HG03439 (cell line): ENCODE results near the gene DACH1.

Experiments used
- ATAC-seq: cut with Tn5 transposase; IDR thresholded peaks from one replicate; pipeline ENCODE4 v1.9.1; 2021; ENCODE audit warnings: mild to moderate bottlenecking, moderate library complexity; ENCODE audit not compliant: unreplicated experiment

DACH1 gene

GRCh38 chr13:71632721-71633120, 234.3 kb downstream of the DACH1 start:
- no peak for ATAC-seq

GRCh38 chr13:71632206-71632605, 234.8 kb downstream of the DACH1 start:
- no peak for ATAC-seq

DNA sequence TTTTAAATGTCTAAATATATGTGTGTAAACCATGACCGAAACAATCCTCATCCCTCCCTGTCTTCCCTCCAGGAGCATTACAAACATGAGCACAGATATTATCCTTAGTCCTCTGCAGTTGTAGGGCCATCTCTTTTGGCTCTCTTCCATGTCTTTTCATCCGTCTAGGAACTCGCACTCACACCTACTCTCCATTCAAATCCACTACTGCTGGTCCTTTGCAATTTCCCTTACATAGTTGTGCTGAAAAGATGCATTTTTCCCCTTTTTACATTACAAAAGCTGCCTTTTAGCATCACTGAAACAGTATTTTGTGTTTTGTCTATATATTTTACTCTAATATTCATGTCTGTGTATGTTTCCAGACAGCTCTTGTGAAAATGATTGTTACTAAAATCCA, 237.8 kb downstream of the DACH1 start:
- no peak for ATAC-seq

- ATAC-seq: no peak
Observed at GRCh38 chr13:71626421-71627117, 240.4 kb downstream of the DACH1 start.

DNA sequence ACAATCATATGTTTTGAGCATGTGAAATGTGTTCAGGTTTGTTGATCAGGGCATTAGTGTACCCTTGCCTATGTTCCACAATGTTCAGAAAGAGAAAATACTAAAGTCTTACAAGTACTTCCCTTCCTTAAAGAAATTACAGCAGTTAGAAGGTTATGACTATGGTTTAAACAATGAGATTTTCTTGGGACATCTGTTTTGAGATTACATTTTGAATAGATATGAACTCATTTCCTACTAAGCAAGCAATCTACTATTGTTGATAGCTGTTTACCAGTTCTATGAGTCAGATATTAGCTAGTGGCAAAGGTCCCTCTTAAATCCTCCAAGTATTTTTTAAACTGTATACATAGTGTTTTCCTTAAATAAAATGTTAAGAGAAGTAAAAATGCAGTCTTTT, 241.3 kb downstream of the DACH1 start:
- no peak for ATAC-seq

DNA sequence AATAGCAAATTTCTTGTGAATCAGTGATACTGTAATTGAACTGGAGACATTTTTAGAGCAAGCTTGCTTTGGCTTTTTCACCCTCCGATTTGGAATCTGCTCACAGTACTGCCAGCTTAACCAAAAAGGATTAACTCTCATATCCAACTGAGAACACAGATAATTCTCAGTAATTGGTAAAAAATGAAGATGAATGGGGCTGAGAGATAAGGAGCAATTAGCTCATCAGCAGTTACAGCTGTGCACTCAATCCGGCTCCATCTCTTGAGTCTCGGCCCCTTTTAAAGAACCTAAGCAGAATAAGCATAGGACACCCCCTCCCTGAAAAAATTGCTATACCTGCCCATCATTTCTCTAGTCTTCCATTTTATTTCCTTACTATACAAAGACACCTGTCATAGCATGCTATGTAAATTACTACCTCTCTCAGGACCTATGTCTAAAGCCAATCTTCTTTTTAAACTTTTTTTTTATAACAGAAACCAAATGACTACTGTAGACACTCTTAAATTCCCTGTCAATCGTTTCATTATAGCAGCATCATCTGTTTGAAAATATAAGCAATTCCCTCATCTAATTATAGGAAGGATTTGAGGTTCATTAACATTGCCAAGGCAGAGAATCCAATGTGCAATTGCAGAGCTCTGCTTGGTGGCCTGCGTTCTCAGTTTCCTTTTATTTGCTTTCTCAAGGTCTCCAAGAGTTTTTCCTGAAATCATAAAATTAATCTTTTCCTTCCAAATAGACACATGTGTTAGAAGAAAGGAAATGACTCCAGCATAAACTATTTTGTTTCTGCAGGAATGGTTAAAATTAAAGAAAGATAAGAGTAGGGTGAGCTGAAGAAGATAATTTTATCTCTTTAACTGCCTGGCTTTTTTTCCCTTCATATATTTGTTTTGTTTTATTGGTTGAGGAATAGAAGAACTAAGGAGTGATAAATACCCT, 242.1 kb downstream of the DACH1 start:
- no peak for ATAC-seq

- no peak for ATAC-seq
Observed at GRCh38 chr13:71621174-71622124, 245.6 kb downstream of the DACH1 start.

DNA sequence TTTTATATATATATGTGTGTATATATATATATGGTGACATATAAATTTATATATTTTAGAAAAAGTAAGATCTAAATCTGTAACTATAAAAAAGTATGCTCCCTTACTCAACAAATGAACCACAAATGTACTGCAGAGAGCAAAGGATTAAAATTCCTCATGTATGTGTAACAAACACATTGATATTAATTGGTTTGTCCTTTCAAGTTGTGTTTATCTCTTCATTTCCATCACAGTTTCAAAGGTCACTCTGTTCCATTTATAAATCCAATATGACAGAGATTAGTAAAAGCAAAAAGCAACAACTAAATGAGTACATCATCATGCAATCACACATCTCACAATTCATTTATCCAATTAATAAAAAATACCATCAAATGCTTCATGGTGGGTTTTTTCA, 247.9 kb downstream of the DACH1 start:
- no peak for ATAC-seq

DNA sequence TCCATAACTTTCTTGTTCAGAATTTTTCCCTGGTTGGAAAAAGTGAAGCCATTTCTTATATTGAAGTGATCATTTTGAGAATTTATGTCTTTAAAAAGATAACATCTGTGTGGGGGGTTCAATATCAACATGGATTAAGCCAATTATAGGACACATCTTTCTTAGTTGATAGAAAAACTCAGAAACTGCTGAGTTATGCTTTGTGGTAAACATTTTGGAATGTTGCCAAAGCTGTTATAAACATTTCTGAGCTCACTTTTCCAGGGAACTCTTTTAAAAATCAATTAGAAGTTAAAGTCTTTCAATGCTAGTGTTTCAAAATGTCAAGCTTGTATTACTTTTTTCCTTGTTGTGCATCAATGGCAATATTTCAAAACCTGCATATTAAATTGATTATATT, 248.8 kb downstream of the DACH1 start:
- ATAC-seq: no peak

- no peak for ATAC-seq
Observed at GRCh38 chr13:71617265-71617664, 249.7 kb downstream of the DACH1 start.

DNA sequence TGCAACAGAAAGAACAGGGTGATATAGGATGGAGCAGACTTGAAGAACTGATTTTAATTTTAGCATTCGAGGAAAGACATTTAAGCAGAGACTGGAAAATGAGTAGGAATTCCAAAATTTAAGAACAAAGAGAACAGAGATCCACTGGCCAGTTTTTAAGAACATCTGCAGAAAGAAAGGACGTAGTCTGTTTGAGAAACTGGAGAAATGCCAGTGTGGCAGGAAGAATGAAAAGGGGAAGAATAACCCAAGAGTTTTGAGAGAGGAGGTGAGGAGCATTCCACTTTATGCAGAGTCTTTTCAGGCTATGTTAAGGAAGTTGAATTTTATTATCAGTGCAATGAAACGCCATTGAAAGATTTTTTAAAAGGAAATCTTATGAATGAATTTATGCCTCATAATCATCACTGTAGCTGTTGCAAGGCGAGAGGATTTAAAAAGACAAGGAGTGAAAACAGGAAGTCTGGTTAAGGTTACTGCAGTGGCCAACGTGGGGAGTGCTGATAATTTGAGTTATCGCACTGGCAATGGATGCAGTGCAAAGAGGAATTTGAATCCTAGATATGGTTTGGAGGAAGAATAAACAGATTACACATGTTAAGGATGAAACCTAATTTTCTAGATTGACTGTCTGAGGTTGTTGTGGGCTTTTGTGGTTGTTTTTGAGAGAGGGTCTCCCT, 253.8 kb downstream of the DACH1 start:
- ATAC-seq: no peak

- ATAC-seq: no peak
Observed at GRCh38 chr13:71611292-71611691, 255.7 kb downstream of the DACH1 start.

DNA sequence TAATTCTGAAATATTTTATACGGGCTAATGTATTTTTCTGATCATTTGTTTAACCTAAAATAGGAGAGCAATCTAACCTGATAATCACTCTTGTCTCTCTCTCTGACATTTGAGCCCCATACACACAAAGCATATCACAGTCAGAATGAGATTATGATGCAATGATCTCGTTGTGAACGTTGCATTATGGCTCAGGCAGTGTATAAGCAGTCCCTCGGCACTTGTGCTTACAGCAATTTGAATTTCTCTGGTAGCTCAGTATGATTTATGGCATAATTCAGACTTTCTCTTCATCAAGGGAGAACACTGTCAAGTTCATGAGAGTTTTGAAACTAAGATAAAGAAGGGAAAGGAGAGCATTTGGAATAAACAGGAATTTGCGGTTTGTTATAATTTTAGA, 256.1 kb downstream of the DACH1 start:
- peak; percentile 57 for ATAC-seq

DNA sequence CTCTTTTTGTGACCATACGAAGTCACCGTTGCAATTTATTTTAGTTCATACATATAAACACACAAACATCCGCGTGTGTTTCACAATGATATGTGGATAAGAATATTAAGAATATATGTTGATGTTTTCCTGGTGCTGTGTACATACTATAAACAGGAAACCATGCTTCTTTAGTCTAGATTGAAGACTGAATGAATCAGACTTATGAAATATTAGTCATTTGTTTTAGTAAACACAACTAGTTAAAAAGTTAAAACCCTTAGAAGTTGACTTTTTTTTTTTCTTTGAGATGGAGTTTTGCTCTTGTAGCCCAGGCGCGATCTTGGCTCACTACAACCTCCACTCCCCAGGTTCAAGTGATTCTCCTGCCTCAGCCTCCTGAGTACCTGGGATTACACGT, 257.7 kb downstream of the DACH1 start:
- no peak for ATAC-seq

GRCh38 chr13:71607575-71607974, 259.4 kb downstream of the DACH1 start:
- no peak for ATAC-seq

DNA sequence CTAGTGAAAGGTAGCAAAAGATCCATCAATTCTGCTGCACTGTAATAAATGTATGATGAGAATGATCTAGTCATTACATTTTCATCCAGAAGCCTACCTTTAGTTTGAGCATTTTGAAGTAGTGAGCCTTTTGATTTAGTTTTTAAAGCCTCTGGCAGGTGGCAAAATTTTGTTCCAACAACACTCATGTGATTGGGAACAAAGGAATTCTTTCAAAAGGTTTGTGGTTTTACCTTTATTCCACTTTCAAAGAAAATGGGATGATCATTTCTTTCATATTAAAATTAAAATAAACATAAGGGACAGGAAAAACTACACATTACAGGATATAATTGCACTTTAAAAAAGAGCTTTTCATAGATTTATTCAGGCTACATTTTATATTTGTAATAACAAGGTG, 260.2 kb downstream of the DACH1 start:
- ATAC-seq: no peak

- ATAC-seq: no peak
Observed at GRCh38 chr13:71605744-71606143, 261.3 kb downstream of the DACH1 start.

DNA sequence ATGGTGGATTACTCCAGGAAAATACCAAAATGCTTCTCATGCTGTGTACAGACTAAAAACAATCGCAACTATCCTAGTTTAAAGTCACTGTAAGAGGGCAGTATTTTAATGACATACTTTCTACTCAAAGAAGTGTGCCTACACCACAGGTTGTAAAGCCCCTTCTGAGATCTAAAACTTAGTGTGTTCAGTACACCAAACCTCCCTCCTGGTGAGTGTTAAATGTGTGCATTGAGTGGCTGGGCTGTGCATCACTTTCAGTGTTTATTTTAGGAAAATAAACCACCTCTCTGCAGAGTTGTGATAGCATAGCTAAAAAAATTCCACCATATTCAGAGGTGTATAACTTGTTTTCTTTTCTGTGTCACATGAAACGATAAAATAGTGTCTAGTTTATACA, 263.7 kb downstream of the DACH1 start:
- ATAC-seq: no peak

DNA sequence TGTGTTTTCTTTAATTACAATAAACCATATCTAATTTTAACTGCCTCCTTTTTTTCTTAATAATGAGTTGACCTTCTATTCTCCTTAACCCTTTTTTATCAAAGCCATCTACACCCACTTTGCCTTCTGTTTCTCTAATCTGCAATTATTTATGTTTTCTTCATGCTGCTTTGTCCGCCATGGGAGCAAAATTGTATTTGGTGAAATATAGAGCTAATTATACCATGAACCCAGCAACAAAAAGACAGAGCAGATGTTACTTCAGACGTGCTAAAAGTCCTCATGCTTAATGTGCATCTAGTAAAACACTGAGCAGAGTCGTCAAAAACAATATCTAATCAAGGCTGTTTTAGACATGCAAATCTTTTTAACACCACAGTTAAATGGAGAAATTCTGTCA, 264.7 kb downstream of the DACH1 start:
- no peak for ATAC-seq

DNA sequence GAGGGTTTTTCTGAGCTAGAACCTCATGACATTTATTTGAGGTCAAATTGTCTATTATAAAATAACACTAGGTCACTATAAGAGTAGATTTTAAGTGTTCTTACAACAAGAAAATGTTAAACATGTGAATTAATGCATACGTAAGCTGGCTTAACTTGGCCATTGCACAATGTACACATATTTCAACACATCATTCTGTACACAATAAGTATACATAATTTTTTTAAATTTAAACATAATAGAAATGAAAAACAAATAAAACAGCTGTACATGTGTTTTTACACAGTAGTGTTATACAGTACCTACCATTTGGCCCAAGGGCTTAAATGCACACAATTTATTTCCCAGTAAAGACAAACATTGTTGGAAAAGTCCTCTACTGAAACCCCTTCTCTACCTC, 269.9 kb downstream of the DACH1 start:
- no peak for ATAC-seq

DNA sequence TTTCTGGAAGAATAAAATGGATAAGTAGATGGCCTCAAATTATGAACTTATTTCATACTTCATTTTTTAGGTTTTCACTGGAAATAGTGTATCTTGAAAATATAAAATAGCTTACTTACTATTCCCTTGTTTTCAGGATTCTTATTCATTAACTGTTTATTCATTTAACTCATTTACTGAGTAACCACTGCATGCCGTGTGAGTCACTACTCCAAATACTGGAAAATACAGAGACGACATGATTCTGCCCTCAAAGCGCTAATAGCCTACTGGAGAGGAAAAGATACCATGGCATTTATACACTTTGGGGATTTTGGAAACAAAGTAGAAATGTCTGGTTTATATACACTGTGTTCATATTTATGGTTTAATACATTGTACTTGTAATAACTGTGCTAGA, 270.9 kb downstream of the DACH1 start:
- no peak for ATAC-seq
